Esophagus squamous epithelium (tissue), 5 donors: ENCODE measurements around the gene LGMN. TPM values are rescaled to one million over a fixed set of nuclear protein-coding genes. Genes with fewer than 3 reads are reported as not detected.
A peak's percentile ranks its signal among the peaks of the same experiment; 100 is the strongest.

Experiments used
- DNase-seq: peaks from one replicate; lab custom pipeline; 2025; lab: John Stamatoyannopoulos, UW
- H3K27ac ChIP-seq, 4 donors: fragments of 200-600 bp; sonication (generic); one replicate each; pipeline ENCODE4 v1.5.1; 2016 to 2019; ENCODE audit warnings: mild to moderate bottlenecking in 1 of 4
- H3K27me3 ChIP-seq, 4 donors: fragments of 200-600 bp; sonication (generic); 1 replicate in 3 of 4; 2 replicates in 1 of 4; pipeline versions ENCODE4 v1.5.1 to v1.6.0; 2017 to 2021; ENCODE audit warnings: antibody characterized with exemption in 1 of 4
- H3K36me3 ChIP-seq, 3 donors: fragments of 200-600 bp; sonication (generic); one replicate each; pipeline ENCODE4 v1.5.1; 2016 to 2019
- H3K4me1 ChIP-seq, 3 donors: fragments of 200-600 bp; sonication (generic); one replicate each; pipeline ENCODE4 v1.5.1; 2017 to 2019
- H3K4me3 ChIP-seq, 4 donors: fragments of 200-600 bp; sonication (generic); 1 replicate in 3 of 4; 2 replicates in 1 of 4; pipeline ENCODE4 v1.5.1; 2016 to 2019; ENCODE audit warnings: mild to moderate bottlenecking in 2 of 4, moderate library complexity in 1 of 4
- H3K9me3 ChIP-seq, 3 donors: fragments of 200-600 bp; sonication (generic); one replicate each; pipeline ENCODE4 v1.5.1; 2016 to 2019
- CTCF ChIP-seq, 6 experiments: fragments of 450-650 bp in 4 of 6; fragments of 200-600 bp in 2 of 6; sonication (generic) in 2 of 6; IDR thresholded peaks; one replicate each; pipeline ENCODE4 v1.5.1; 2016 to 2019; ENCODE audit warnings: antibody characterized with exemption in 6 of 6, mild to moderate bottlenecking in 4 of 6, moderate library complexity in 4 of 6
- POLR2A ChIP-seq, 4 donors: fragments of 450-650 bp; IDR thresholded peaks; one replicate each; pipeline ENCODE4 v1.6.1; 2017; ENCODE audit warnings: antibody characterized with exemption in 4 of 4, mild to moderate bottlenecking in 4 of 4, moderate library complexity in 3 of 4
- WGBS, 2 donors: methylation state at CpG; one replicate each; pipeline ENCODE4 v1.1.5; 2018; 5-methylcytosine and 5-hydroxymethylcytosine counted together
- intact Hi-C: fragments of 100-400 bp; cut with DNase I; formaldehyde crosslinking; loops from one replicate; pipeline ENCODE4 v1.15.0; 2022
- total RNA-seq, 4 donors: library from RNA; depleted of rRNA; stranded (reverse); fragments of >200 nt; gene quantifications; one replicate each; pipeline ENCODE4 v1.1.0, GENCODE V29; 2016
- donor health status: DM: yes; HTN: yes; CAD: no.

The LGMN gene
- total RNA-seq, 4 donors from 2014 or later: 42.6 to 107 (median 70.8) TPM

GRCh38 chr14:92759679-92760523, 11.5 kb upstream of the LGMN start:
- Histone ChIP-seq H3K36me3 (no peaks in the 10 kb centered on the region), H3K27me3 (peaks cover 0 to under 1% (median 0%) of the 10 kb centered on the region in 4 donors), H3K9me3 (no peaks in the 10 kb centered on the region), H3K27ac (peak overlapping the region in 2 of 4 donors; percentile 0 to 52), H3K4me1 (peaks cover 0 to 27% (median 0%) of the 10 kb centered on the region in 3 donors), H3K4me3 (no peak overlapping the region)
- intact Hi-C loops: no loop called here
- DNase-seq: no peak
- TF ChIP-seq POLR2A (IDR thresholded peaks at IDR 0.05): no peak
- no peak for TF ChIP-seq CTCF (IDR thresholded peaks at IDR 0.05)
- 77% methylated on average over 12 of the region's 12 CpGs for WGBS, 2 donors

- no peak for DNase-seq
- no peak for TF ChIP-seq CTCF (IDR thresholded peaks at IDR 0.05)
- TF ChIP-seq POLR2A (IDR thresholded peaks at IDR 0.05): no peak
- intact Hi-C loops: no loop called here
- Histone ChIP-seq H3K27me3 (peaks cover 0 to 3% (median 0%) of the 10 kb centered on the region in 4 donors), H3K9me3 (no peaks in the 10 kb centered on the region), H3K27ac (peak overlapping the region in 2 of 4 donors; percentile 0 to 52), H3K4me1 (peaks cover 0 to 27% (median 0%) of the 10 kb centered on the region in 3 donors), H3K4me3 (no peak overlapping the region), H3K36me3 (no peaks in the 10 kb centered on the region)
- WGBS, 2 donors: 38 to 57% methylated on average over 4 of the region's 4 CpGs
Observed at GRCh38 chr14:92759300-92759678, 10.9 kb upstream of the LGMN start.

- intact Hi-C loops: no loop called here
- peaks cover 0 to 7% (median 0%) of the 10 kb centered on the region in 3 donors for H3K4me1 ChIP-seq
- H3K4me3 ChIP-seq: no peak overlapping the region
- no peak overlapping the region for H3K27ac ChIP-seq
- peaks cover 0 to 3% (median 0%) of the 10 kb centered on the region in 4 donors for H3K27me3 ChIP-seq
- H3K9me3 ChIP-seq: no peaks in the 10 kb centered on the region
- WGBS, 2 donors: 71 to 76% methylated on average over 4 of the region's 4 CpGs
- TF ChIP-seq CTCF (IDR thresholded peaks at IDR 0.05): no peak
- no peak for TF ChIP-seq POLR2A (IDR thresholded peaks at IDR 0.05)
- no peaks in the 10 kb centered on the region for H3K36me3 ChIP-seq
- DNase-seq: no peak
Observed at GRCh38 chr14:92756446-92756845, 8.0 kb upstream of the LGMN start.

- no peaks in the 10 kb centered on the region for H3K36me3 ChIP-seq
- TF ChIP-seq POLR2A (IDR thresholded peaks at IDR 0.05) (no peak), CTCF (IDR thresholded peaks at IDR 0.05) (no peak)
- H3K27me3 ChIP-seq: peaks cover 0 to 3% (median 0%) of the 10 kb centered on the region in 4 donors
- H3K9me3 ChIP-seq: no peaks in the 10 kb centered on the region
- DNase-seq: no peak
- intact Hi-C loops: no loop called here
- peaks cover 0 to 7% (median 0%) of the 10 kb centered on the region in 3 donors for H3K4me1 ChIP-seq
- no peak overlapping the region for H3K27ac ChIP-seq
- WGBS, 2 donors: 60% methylated on average over 1 of the region's 3 CpGs; no CpG with 5 or more reads in 1 of the 2 donors
- no peak overlapping the region for H3K4me3 ChIP-seq
Observed at GRCh38 chr14:92755495-92755894, 7.1 kb upstream of the LGMN start.

GRCh38 chr14:92754966-92755365, 6.5 kb upstream of the LGMN start:
- Histone ChIP-seq H3K9me3 (peaks cover 0 to 3% (median 0%) of the 10 kb centered on the region in 3 donors), H3K36me3 (no peaks in the 10 kb centered on the region), H3K4me1 (peaks cover 0 to 6% (median 0%) of the 10 kb centered on the region in 3 donors), H3K27ac (no peak overlapping the region), H3K27me3 (peaks cover 0 to 3% (median 0%) of the 10 kb centered on the region in 4 donors), H3K4me3 (no peak overlapping the region)
- DNase-seq: no peak
- intact Hi-C loops: no loop called here
- TF ChIP-seq CTCF (IDR thresholded peaks at IDR 0.05): no peak
- TF ChIP-seq POLR2A (IDR thresholded peaks at IDR 0.05): no peak
- 75 to 100% methylated on average over 1 of the region's 1 CpG for WGBS, 2 donors
